Neural crest cell (in vitro differentiated cells): ENCODE measurements around the gene CXCL11. TPM values are rescaled to one million over a fixed set of nuclear protein-coding genes. Genes with fewer than 3 reads are reported as not detected.

Source experiments
- DNase-seq: peaks from one replicate; pipeline ENCODE4 v3.0.0; 2021; ENCODE audit warnings: low read depth, mixed read lengths, low spot score
- H3K27ac Mint-ChIP-seq: one replicate; pipeline ENCODE4 v1.8.0; 2021; ENCODE audit warnings: mild to moderate bottlenecking, mixed read lengths; ENCODE audit not compliant: unreplicated experiment
- H3K27me3 Mint-ChIP-seq: 2 replicates; pipeline ENCODE4 v1.8.0; 2021; ENCODE audit warnings: low read depth, mild to moderate bottlenecking, mixed read lengths
- H3K36me3 Mint-ChIP-seq: 2 replicates; pipeline ENCODE4 v1.8.0; 2021; ENCODE audit warnings: low read depth, mild to moderate bottlenecking, mixed read lengths
- H3K4me1 Mint-ChIP-seq: 2 replicates; pipeline ENCODE4 v1.8.0; 2021; ENCODE audit warnings: mixed read lengths
- H3K4me3 Mint-ChIP-seq: one replicate; pipeline ENCODE4 v1.8.0; 2021; ENCODE audit warnings: mild to moderate bottlenecking, mixed read lengths
- H3K9me3 Mint-ChIP-seq: 2 replicates; pipeline ENCODE4 v1.8.0; 2021; ENCODE audit warnings: mixed read lengths
- CTCF ChIP-seq: fragments of 200-600 bp; sonication (generic); conservative IDR thresholded peaks from 2 replicates; pipeline ENCODE4 v1.5.0; 2021; ENCODE audit warnings: antibody characterized with exemption, mild to moderate bottlenecking
- total RNA-seq: library from RNA; stranded (reverse); gene quantifications from 2 replicates; pipeline ENCODE4 v1.2.1, GENCODE V29; 2021

The CXCL11 gene
- total RNA-seq, 1 donor from 2014 or later: not detected

GRCh38 chr4:76036855-76037254 lies 985 bp upstream of the CXCL11 start:
- no peak for DNase-seq
- no peak overlapping the region for H3K4me3 Mint-ChIP-seq
- no peak overlapping the region for H3K27ac Mint-ChIP-seq
- no peaks in the 10 kb centered on the region for H3K4me1 Mint-ChIP-seq
- H3K9me3 Mint-ChIP-seq: no peaks in the 10 kb centered on the region
- H3K36me3 Mint-ChIP-seq: no peaks in the 10 kb centered on the region
- no peaks in the 10 kb centered on the region for H3K27me3 Mint-ChIP-seq
- no peak for TF ChIP-seq CTCF

GRCh38 chr4:76035141-76035540 lies 729 bp downstream of the CXCL11 start:
- H3K4me1 Mint-ChIP-seq: no peaks in the 10 kb centered on the region
- H3K27ac Mint-ChIP-seq: no peak overlapping the region
- H3K27me3 Mint-ChIP-seq: peaks cover 4% of the 10 kb centered on the region

DNA sequence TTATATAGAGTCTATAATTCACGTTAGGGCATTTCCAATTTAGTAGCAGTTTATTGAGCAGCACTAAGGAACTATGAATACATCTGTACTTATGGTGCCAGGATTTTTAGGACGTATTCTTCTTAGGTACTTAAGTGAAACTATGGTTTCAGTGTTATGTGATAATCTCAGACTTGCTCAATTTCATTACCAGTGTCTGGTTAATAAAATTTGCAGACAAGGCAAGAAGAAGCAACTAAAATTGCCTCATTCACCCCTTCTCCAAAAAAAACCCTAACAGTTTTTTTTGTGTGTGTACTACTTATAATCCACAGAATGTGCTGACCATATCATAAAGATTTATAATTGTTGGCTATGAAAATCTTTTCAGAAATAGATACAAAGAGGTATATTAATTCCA lies 6.6 kb downstream of the CXCL11 start:
- peaks cover 8% of the 10 kb centered on the region for H3K27me3 Mint-ChIP-seq
- no peak overlapping the region for H3K4me3 Mint-ChIP-seq
- no peak for TF ChIP-seq CTCF
- no peaks in the 10 kb centered on the region for H3K36me3 Mint-ChIP-seq
- no peak for DNase-seq
- no peak overlapping the region for H3K27ac Mint-ChIP-seq
- H3K4me1 Mint-ChIP-seq: no peaks in the 10 kb centered on the region
- H3K9me3 Mint-ChIP-seq: no peaks in the 10 kb centered on the region

More at GRCh38 chr4:76035141-76035540, 729 bp downstream of the CXCL11 start:
- H3K4me3 Mint-ChIP-seq: no peak overlapping the region
- no peaks in the 10 kb centered on the region for H3K9me3 Mint-ChIP-seq
- no peak for DNase-seq
- no peaks in the 10 kb centered on the region for H3K36me3 Mint-ChIP-seq
- no peak for TF ChIP-seq CTCF

DNA sequence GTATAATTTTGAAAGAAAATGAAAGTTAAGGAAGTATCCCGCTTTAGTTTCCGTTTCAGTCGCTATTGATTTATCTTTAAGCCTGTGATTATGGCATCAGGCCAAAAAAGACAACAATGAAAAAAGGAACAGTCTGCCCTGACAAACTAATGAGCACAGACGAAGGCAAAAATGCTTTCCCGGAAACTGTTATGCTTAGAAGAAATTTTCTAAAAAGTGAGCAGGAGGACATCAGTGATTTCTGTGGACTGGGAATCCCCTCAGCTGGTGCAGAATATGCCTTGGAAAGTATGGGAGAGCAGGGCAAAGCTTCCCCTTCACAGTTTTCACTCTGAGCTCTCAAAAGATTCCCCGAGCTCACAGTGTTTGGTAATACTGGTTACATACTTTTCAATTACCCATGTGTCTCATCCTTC lies 7.5 kb downstream of the CXCL11 start:
- no peak overlapping the region for H3K4me3 Mint-ChIP-seq

GRCh38 chr4:76024065-76024464 lies 11.8 kb downstream of the CXCL11 start:
- H3K4me3 Mint-ChIP-seq: no peak overlapping the region
- H3K27me3 Mint-ChIP-seq: peaks cover 18% of the 10 kb centered on the region
- no peaks in the 10 kb centered on the region for H3K4me1 Mint-ChIP-seq
- no peak overlapping the region for H3K27ac Mint-ChIP-seq
- H3K9me3 Mint-ChIP-seq: no peaks in the 10 kb centered on the region
- DNase-seq: no peak
- H3K36me3 Mint-ChIP-seq: no peaks in the 10 kb centered on the region
- no peak for TF ChIP-seq CTCF

More for the DNA sequence above, 7.5 kb downstream of the CXCL11 start:
- no peak for TF ChIP-seq CTCF
- peaks cover 8% of the 10 kb centered on the region for H3K27me3 Mint-ChIP-seq
- H3K27ac Mint-ChIP-seq: no peak overlapping the region
- no peaks in the 10 kb centered on the region for H3K9me3 Mint-ChIP-seq
- H3K36me3 Mint-ChIP-seq: no peaks in the 10 kb centered on the region
- no peak for DNase-seq
- H3K4me1 Mint-ChIP-seq: no peaks in the 10 kb centered on the region

DNA sequence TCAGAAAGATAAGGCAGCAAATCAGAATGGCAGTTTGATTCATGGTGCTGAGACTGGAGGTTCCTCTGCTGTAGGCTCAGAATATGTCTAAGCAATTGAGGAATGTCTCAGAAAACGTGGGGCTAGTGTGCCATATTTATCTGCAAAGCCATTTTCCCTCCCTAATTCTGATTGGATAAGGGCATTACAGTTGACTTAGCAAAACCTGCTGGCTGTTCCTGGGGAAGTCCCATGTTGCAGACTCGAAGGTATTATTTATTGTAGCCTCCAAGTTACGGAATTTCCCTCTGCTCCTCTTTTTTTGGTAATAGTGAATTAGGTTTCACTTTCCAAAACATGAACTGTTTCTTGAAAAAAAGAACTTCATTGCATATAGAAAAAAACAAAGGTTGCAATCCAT lies 12.5 kb downstream of the CXCL11 start, which contains the start of gene CXCL10:
Gene CXCL10, minus strand, starts transcription at position 109 of the 400 bp plus-strand sequence. Its CDS starts 66 bp downstream, at position 43.
- no peak for TF ChIP-seq CTCF
- Mint-ChIP-seq H3K4me1 (no peaks in the 10 kb centered on the region), H3K27me3 (peaks cover 16% of the 10 kb centered on the region), H3K9me3 (no peaks in the 10 kb centered on the region), H3K36me3 (no peaks in the 10 kb centered on the region), H3K4me3 (no peak within 1 kb of the TSS), H3K27ac (no peak within 1 kb of the TSS)
- DNase-seq: no peak
